Esophagus muscularis mucosa (tissue), 4 donors: Measurements from ENCODE around the gene BAAT. TPM values are rescaled to one million over a fixed set of nuclear protein-coding genes. Genes with fewer than 3 reads are reported as not detected.

Experiments
- DNase-seq: peaks from one replicate; pipeline ENCODE4 v3.0.0-alpha.2; 2017; ENCODE audit errors: extremely low spot score
- H3K27ac ChIP-seq, 4 donors: fragments of 200-600 bp; sonication (generic); replicated peaks in 1 of 4; 1 replicate in 3 of 4; 2 replicates in 1 of 4; pipeline ENCODE4 v1.5.1; 2016 to 2019; ENCODE audit warnings: mild to moderate bottlenecking in 1 of 4
- H3K27me3 ChIP-seq, 4 donors: fragments of 200-600 bp; sonication (generic); one replicate each; pipeline versions ENCODE4 v1.5.1 to v1.6.0; 2016 to 2019
- H3K36me3 ChIP-seq, 4 donors: fragments of 200-600 bp; sonication (generic); one replicate each; pipeline ENCODE4 v1.5.1; 2016 to 2019
- H3K4me1 ChIP-seq, 4 donors: fragments of 200-600 bp; sonication (generic); one replicate each; pipeline ENCODE4 v1.5.1; 2016 to 2019
- H3K4me3 ChIP-seq, 4 donors: fragments of 200-600 bp; sonication (generic); 1 replicate in 2 of 4; 2 replicates in 2 of 4; pipeline ENCODE4 v1.5.1; 2016 to 2019; ENCODE audit warnings: mild to moderate bottlenecking in 4 of 4, moderate library complexity in 1 of 4
- H3K9me3 ChIP-seq, 4 donors: fragments of 200-600 bp; sonication (generic); 1 replicate in 3 of 4; 2 replicates in 1 of 4; pipeline ENCODE4 v1.5.1; 2016 to 2019
- CTCF ChIP-seq, 3 experiments: fragments of 200-600 bp in 2 of 3; fragments of 450-650 bp in 1 of 3; sonication (generic) in 2 of 3; IDR thresholded peaks; one replicate each; pipeline ENCODE4 v1.5.1; 2017 to 2019; ENCODE audit warnings: antibody characterized with exemption in 3 of 3, mild to moderate bottlenecking in 2 of 3, moderate library complexity in 1 of 3
- EP300 ChIP-seq: sonication (generic); formaldehyde crosslinking; IDR thresholded peaks from one replicate; pipeline ENCODE4 v1.6.1; 2017; ENCODE audit warnings: antibody characterized with exemption
- POLR2A ChIP-seq: fragments of 450-650 bp; IDR thresholded peaks from one replicate; pipeline ENCODE4 v1.6.1; 2017; ENCODE audit warnings: antibody characterized with exemption, moderate library complexity, mild to moderate bottlenecking, low read depth
- POLR2AphosphoS5 ChIP-seq, 2 donors: sonication (generic); formaldehyde crosslinking; IDR thresholded peaks; one replicate each; pipeline ENCODE4 v1.6.1; 2017; ENCODE audit warnings: antibody characterized with exemption in 2 of 2
- WGBS: methylation state at CpG from one replicate; pipeline ENCODE4 v1.1.5; 2018; 5-methylcytosine and 5-hydroxymethylcytosine counted together
- intact Hi-C: fragments of 100-400 bp; cut with DNase I; formaldehyde crosslinking; loops from one replicate; pipeline ENCODE4 v1.15.1; 2023
- total RNA-seq, 4 donors: library from RNA; depleted of rRNA; stranded (reverse); fragments of >200 nt; gene quantifications; one replicate each; pipeline versions ENCODE4 v1.1.0 to v1.2.1, GENCODE V29; 2016

Gene BAAT
- total RNA-seq, 4 donors from 2014 or later, result not detected

- Histone ChIP-seq H3K4me3 (no peak overlapping the region), H3K27me3 (no peaks in the 10 kb centered on the region), H3K4me1 (no peaks in the 10 kb centered on the region), H3K27ac (no peak overlapping the region), H3K9me3 (no peaks in the 10 kb centered on the region), H3K36me3 (no peaks in the 10 kb centered on the region)
- no peak for DNase-seq
- TF ChIP-seq POLR2A, result no peak
- TF ChIP-seq EP300, result no peak
- no peak for TF ChIP-seq CTCF (IDR thresholded peaks at IDR 0.05)
- TF ChIP-seq POLR2AphosphoS5 (IDR thresholded peaks at IDR 0.05), result no peak
- intact Hi-C loops, result no loop called here
Measured at GRCh38 chr9:101317735-101318134, 67.1 kb downstream of the BAAT start.

GRCh38 chr9:101315112-101315450 lies 69.7 kb downstream of the BAAT start:
- TF ChIP-seq POLR2AphosphoS5 (IDR thresholded peaks at IDR 0.05) (no peak), POLR2A (no peak), CTCF (IDR thresholded peaks at IDR 0.05) (no peak)
- Histone ChIP-seq H3K36me3 (no peaks in the 10 kb centered on the region), H3K4me1 (no peaks in the 10 kb centered on the region), H3K27me3 (no peaks in the 10 kb centered on the region), H3K27ac (no peak overlapping the region), H3K9me3 (no peaks in the 10 kb centered on the region), H3K4me3 (no peak overlapping the region)
- 76% methylated on average over 2 of the region's 2 CpGs for WGBS
- no peak for DNase-seq
- intact Hi-C loops, result no loop called here

- Histone ChIP-seq H3K9me3 (no peaks in the 10 kb centered on the region), H3K27me3 (no peaks in the 10 kb centered on the region), H3K4me3 (no peak overlapping the region), H3K36me3 (no peaks in the 10 kb centered on the region), H3K27ac (no peak overlapping the region), H3K4me1 (no peaks in the 10 kb centered on the region)
- no peak for DNase-seq
- intact Hi-C loops, result loop anchor here (5.0 kb wide), 2 partner anchors 600 to 710 kb away; no protein-coding TSS in a partner anchor
- no peak for TF ChIP-seq CTCF (IDR thresholded peaks at IDR 0.05)
- TF ChIP-seq EP300, result no peak
- no peak for TF ChIP-seq POLR2AphosphoS5 (IDR thresholded peaks at IDR 0.05)
- TF ChIP-seq POLR2A, result no peak
- WGBS, result 94% methylated on average over 8 of the region's 8 CpGs
Measured at GRCh38 chr9:101312661-101313060, 72.1 kb downstream of the BAAT start.

GRCh38 chr9:101311758-101312420 lies 72.9 kb downstream of the BAAT start:
- DNase-seq, result no peak
- WGBS, result 20% methylated on average over 4 of the region's 4 CpGs

More at GRCh38 chr9:101311758-101312420, 72.9 kb downstream of the BAAT start:
- H3K36me3 ChIP-seq, result no peaks in the 10 kb centered on the region
- intact Hi-C loops, result loop anchor here (5.0 kb wide), 2 partner anchors 600 to 710 kb away; no protein-coding TSS in a partner anchor
- no peak overlapping the region for H3K4me3 ChIP-seq
- H3K27me3 ChIP-seq, result no peaks in the 10 kb centered on the region
- H3K4me1 ChIP-seq, result peaks cover 0 to 7% (median 0%) of the 10 kb centered on the region in 4 donors
- no peak overlapping the region for H3K27ac ChIP-seq
- TF ChIP-seq CTCF (IDR thresholded peaks at IDR 0.05) (peak; percentile 55 to 75 (median 72)), EP300 (no peak)
- no peaks in the 10 kb centered on the region for H3K9me3 ChIP-seq
